ENCODE measurements around the gene CEACAM3.
"Not testable (repeated sequence)": the region's sequence is repeated elsewhere in the genome, so short reads cannot be mapped to it uniquely, and the experiment has no call there.

Gene CEACAM3

GRCh38 chr19:41784312-41784711 lies 12.1 kb upstream of the CEACAM3 start:
- Mint-ChIP-seq H3K9me3 (no peaks in the 10 kb centered on the region), H3K27ac (no peak overlapping the region), H3K27me3 (peaks cover 66% of the 10 kb centered on the region), H3K4me3 (no peak overlapping the region), H3K36me3 (ENCODE audit: low read depth) (no peaks in the 10 kb centered on the region), H3K4me1 (ENCODE audit: low read depth) (peaks cover 17% of the 10 kb centered on the region)

GRCh38 chr19:41784743-41785142 lies 11.6 kb upstream of the CEACAM3 start:
- Mint-ChIP-seq H3K4me3 (no peak overlapping the region), H3K36me3 (ENCODE audit: low read depth) (no peaks in the 10 kb centered on the region), H3K4me1 (ENCODE audit: low read depth) (peaks cover 17% of the 10 kb centered on the region), H3K27me3 (peaks cover 65% of the 10 kb centered on the region), H3K9me3 (no peaks in the 10 kb centered on the region), H3K27ac (no peak overlapping the region)

DNA sequence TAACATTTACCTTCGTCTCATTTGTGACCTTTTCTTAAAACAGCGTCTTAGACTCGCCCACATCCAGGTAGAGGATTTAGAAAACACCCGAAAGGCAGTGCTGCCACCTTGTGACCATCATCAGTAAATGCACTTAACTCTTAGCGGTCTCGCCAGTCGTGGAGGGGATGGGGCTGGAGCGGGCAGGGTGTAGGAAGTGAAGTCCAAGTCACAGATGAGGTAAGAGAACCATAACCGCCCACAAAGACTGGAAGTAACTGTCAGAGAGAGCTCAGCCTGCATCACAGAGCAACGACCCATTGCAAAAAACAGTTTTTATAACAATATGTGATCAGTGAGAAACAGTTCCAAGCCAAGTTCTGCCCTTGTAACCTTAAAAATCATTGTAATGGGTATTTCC lies 10.7 kb upstream of the CEACAM3 start:
- H3K36me3 Mint-ChIP-seq (ENCODE audit: low read depth): no peaks in the 10 kb centered on the region
- no peak overlapping the region for H3K27ac Mint-ChIP-seq
- H3K4me3 Mint-ChIP-seq: no peak overlapping the region
- H3K4me1 Mint-ChIP-seq (ENCODE audit: low read depth): peaks cover 17% of the 10 kb centered on the region
- H3K27me3 Mint-ChIP-seq: peaks cover 63% of the 10 kb centered on the region
- H3K9me3 Mint-ChIP-seq: no peaks in the 10 kb centered on the region

DNA sequence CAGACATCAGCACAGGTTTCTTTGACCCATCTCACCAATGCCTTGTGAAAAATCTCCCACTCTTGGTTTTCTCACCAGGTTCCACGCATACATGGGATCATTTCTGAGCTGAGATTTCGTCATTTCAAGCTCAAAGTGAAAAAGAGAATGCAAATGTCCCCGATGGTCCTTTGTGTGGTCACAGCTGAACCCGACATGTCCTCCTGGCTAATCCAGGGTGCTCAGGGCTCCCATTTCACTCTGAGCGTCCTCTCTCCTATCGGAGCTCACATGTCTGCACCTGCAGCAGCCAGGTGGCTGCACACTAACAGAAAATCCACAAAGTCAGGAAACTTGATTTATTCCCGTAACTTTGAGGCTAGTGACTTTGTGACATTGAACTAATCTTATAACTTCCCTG lies 9.3 kb upstream of the CEACAM3 start:
- H3K4me1 Mint-ChIP-seq (ENCODE audit: low read depth): peaks cover 17% of the 10 kb centered on the region
- no peaks in the 10 kb centered on the region for H3K36me3 Mint-ChIP-seq (ENCODE audit: low read depth)
- no peak overlapping the region for H3K27ac Mint-ChIP-seq
- H3K4me3 Mint-ChIP-seq: no peak overlapping the region
- H3K27me3 Mint-ChIP-seq: peaks cover 63% of the 10 kb centered on the region
- H3K9me3 Mint-ChIP-seq: no peaks in the 10 kb centered on the region

- H3K4me1 Mint-ChIP-seq (ENCODE audit: low read depth): peaks cover 17% of the 10 kb centered on the region
- H3K36me3 Mint-ChIP-seq (ENCODE audit: low read depth); H3K9me3 Mint-ChIP-seq; H3K4me3 Mint-ChIP-seq; H3K27ac Mint-ChIP-seq: not testable (repeated sequence)
- peaks cover 71% of the 10 kb centered on the region for H3K27me3 Mint-ChIP-seq
These were observed 7.9 kb upstream of the CEACAM3 start for GRCh38 chr19:41788518-41788917.

- peaks cover 17% of the 10 kb centered on the region for H3K4me1 Mint-ChIP-seq (ENCODE audit: low read depth)
- H3K4me3 Mint-ChIP-seq: not testable (repeated sequence)
These were observed 7.3 kb upstream of the CEACAM3 start for GRCh38 chr19:41789053-41789452.

GRCh38 chr19:41792513-41793413 lies 3.6 kb upstream of the CEACAM3 start:
- Mint-ChIP-seq H3K4me1 (ENCODE audit: low read depth) (no peaks in the 10 kb centered on the region), H3K36me3 (ENCODE audit: low read depth) (no peaks in the 10 kb centered on the region), H3K4me3 (no peak overlapping the region), H3K9me3 (no peaks in the 10 kb centered on the region), H3K27ac (no peak overlapping the region), H3K27me3 (peaks cover 53% of the 10 kb centered on the region)

More at GRCh38 chr19:41789053-41789452, 7.3 kb upstream of the CEACAM3 start:
- H3K27me3 Mint-ChIP-seq: peaks cover 70% of the 10 kb centered on the region
- H3K9me3 Mint-ChIP-seq; H3K36me3 Mint-ChIP-seq (ENCODE audit: low read depth); H3K27ac Mint-ChIP-seq: not testable (repeated sequence)

DNA sequence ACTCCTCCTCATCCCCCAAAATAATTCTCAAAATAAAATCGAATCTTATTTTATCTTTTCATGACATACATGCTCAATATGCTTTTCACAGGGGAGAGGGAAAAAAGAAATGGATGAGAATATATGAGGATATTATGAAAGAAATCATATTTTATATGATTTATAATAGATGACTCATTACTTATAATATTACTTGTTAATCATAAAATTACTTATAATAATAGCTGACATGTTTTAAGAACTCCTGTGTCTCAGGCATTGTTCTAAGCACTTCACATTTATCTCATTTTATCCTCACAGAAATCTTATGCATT lies 3.0 kb upstream of the CEACAM3 start:
- H3K36me3 Mint-ChIP-seq (ENCODE audit: low read depth): no peaks in the 10 kb centered on the region
- H3K27ac Mint-ChIP-seq: no peak overlapping the region
- H3K27me3 Mint-ChIP-seq: peaks cover 52% of the 10 kb centered on the region
- H3K4me1 Mint-ChIP-seq (ENCODE audit: low read depth): no peaks in the 10 kb centered on the region
- H3K4me3 Mint-ChIP-seq: no peak overlapping the region
- no peaks in the 10 kb centered on the region for H3K9me3 Mint-ChIP-seq

DNA sequence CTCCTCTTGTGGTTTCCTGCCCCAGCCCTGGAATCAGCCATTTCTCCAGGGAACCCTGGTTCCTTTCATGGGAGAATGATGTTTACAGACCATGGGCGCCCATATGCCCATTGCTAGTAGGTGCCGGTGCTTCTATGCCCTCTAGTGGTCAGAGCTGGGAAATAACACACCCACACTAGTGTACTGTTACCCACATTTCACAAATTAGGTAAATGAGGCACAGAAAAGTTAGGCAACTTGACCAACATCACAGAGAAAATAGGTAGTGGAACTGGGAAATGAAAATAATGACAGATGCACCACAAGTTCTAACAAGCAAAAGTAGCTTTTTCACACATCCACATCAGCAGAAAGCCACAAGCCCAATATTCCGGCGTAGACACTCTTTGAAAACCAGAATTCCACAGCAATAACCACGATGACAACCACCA lies 1.3 kb upstream of the CEACAM3 start:
- Mint-ChIP-seq H3K36me3 (ENCODE audit: low read depth) (no peaks in the 10 kb centered on the region), H3K4me3 (no peak overlapping the region), H3K4me1 (ENCODE audit: low read depth) (no peaks in the 10 kb centered on the region), H3K27me3 (peaks cover 43% of the 10 kb centered on the region), H3K27ac (no peak overlapping the region), H3K9me3 (no peaks in the 10 kb centered on the region)

DNA sequence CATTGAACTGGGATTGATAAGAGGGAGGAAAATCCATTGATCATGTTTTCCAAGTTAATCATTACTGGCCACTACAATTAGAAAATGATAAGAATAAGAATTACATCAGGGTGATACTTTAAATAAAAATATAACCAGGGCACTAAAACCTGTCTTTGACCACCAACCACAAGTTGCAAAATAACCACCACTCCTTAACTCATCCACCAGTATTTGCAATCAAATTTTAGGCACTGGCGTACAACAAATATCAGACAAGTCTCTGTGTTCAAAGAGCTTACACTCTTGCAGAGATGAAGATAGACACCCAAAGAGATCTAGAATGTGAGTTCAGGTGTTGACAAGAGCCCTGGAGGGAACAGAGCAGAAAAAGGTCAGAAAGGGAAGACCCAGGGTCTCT lies 514 bp downstream of the CEACAM3 start:
- Mint-ChIP-seq H3K9me3 (no peaks in the 10 kb centered on the region), H3K4me3 (no peak overlapping the region), H3K4me1 (ENCODE audit: low read depth) (peaks cover 8% of the 10 kb centered on the region), H3K36me3 (ENCODE audit: low read depth) (no peaks in the 10 kb centered on the region), H3K27me3 (peaks cover 31% of the 10 kb centered on the region), H3K27ac (no peak overlapping the region)

DNA sequence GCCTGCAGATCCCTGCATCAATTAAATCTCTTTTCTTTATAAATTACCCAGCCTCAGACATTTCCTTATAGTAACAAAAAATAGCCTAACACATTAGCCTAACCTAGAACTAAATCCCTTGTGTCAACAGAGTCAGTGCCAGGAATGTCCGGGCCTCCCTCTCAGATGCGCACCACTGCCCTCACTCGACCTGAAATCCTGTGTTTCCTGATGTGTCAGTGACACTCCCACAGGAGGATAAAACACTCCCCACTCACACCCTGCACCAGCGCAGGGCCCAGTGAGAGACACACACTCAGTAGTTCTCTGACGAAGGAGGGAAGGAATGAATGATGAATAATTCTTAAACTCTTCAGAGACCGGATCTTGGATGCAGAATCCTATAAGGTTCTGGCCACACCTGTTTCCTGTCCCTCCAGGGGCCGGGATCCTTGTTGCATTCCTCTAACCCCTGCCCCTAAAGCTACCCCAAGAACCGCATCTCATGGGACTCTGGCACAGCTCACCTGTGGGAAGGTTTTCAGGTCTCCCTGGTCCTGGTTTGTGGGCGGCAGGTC lies 3.1 kb downstream of the CEACAM3 start:
- H3K27ac Mint-ChIP-seq: no peak overlapping the region
- no peaks in the 10 kb centered on the region for H3K36me3 Mint-ChIP-seq (ENCODE audit: low read depth)
- H3K4me3 Mint-ChIP-seq: no peak overlapping the region
- H3K4me1 Mint-ChIP-seq (ENCODE audit: low read depth): peaks cover 20% of the 10 kb centered on the region
- H3K27me3 Mint-ChIP-seq: peaks cover 18% of the 10 kb centered on the region
- H3K9me3 Mint-ChIP-seq: no peaks in the 10 kb centered on the region

DNA sequence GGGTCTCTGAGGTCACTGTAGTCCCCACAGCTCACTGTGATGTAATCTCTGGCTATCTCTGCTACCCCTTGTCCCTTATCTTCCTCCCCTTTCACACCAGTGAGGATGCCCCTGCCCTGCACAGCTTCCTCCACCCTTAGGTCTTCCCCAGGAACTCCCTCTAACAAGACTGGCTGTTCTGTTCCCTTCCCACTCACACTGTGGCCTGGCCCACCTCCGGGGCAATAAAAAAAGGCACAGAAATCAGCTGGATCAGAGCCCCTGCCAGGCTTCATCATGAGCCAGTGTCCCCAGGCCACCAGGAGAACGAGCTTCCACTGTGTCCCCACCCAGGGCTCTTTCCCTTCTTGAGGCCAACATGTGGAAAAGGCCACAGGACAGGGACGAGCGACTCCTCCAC lies 4.6 kb downstream of the CEACAM3 start:
- Mint-ChIP-seq H3K9me3 (no peaks in the 10 kb centered on the region), H3K27ac (no peak overlapping the region), H3K27me3 (peaks cover 12% of the 10 kb centered on the region), H3K4me1 (ENCODE audit: low read depth) (peaks cover 20% of the 10 kb centered on the region), H3K36me3 (ENCODE audit: low read depth) (no peaks in the 10 kb centered on the region), H3K4me3 (no peak overlapping the region)

DNA sequence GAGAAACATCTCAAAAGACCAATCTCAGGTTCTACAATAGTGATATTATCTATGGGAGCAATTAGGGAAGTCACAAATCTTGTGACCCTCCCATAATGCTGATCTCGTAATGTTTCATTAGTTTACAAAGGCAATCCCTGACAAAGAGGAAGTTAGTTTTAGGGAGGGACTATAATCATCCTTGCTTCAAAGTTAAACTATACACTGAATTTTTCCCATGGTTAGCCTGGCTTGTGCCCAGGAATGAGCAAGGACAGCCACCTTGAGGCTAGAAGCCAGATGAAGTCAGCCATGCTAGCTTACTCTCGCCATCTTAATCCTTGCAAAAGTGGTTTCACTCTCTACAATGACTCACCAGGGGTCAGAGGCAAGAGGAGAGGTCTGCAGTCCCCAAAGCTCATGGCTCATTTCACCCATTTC lies 5.4 kb downstream of the CEACAM3 start:
- H3K9me3 Mint-ChIP-seq: no peaks in the 10 kb centered on the region
- no peak overlapping the region for H3K4me3 Mint-ChIP-seq
- peaks cover 20% of the 10 kb centered on the region for H3K4me1 Mint-ChIP-seq (ENCODE audit: low read depth)
- H3K36me3 Mint-ChIP-seq (ENCODE audit: low read depth): no peaks in the 10 kb centered on the region
- H3K27me3 Mint-ChIP-seq: peaks cover 9% of the 10 kb centered on the region
- no peak overlapping the region for H3K27ac Mint-ChIP-seq

GRCh38 chr19:41802770-41803169 lies 6.4 kb downstream of the CEACAM3 start:
- H3K27me3 Mint-ChIP-seq: peaks cover 5% of the 10 kb centered on the region
- H3K36me3 Mint-ChIP-seq (ENCODE audit: low read depth): no peaks in the 10 kb centered on the region
- H3K4me1 Mint-ChIP-seq (ENCODE audit: low read depth): peaks cover 20% of the 10 kb centered on the region
- H3K9me3 Mint-ChIP-seq: no peaks in the 10 kb centered on the region
- H3K4me3 Mint-ChIP-seq: no peak overlapping the region
- H3K27ac Mint-ChIP-seq: no peak overlapping the region

DNA sequence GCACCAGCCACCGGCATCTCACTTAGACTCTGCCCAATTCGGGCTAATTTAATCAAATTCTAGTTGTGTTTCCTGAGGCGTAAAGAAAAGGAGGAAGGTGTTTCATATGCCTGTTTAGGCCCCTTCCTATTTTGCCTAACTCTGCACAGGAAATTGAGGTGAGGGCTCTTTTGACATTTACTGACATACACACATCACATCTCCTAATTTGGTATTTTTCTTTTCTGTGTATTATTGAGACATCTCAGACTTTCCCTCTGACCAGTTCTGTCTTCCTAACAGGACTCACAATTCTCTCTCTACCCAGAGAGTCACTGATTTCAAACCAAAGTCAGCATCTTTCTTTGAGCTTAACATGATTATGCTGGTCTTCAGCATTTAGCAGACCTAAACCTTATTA lies 7.9 kb downstream of the CEACAM3 start:
- Mint-ChIP-seq H3K27ac (no peak overlapping the region), H3K4me1 (ENCODE audit: low read depth) (peaks cover 20% of the 10 kb centered on the region), H3K4me3 (no peak overlapping the region), H3K27me3 (peaks cover 5% of the 10 kb centered on the region), H3K9me3 (no peaks in the 10 kb centered on the region), H3K36me3 (ENCODE audit: low read depth) (no peaks in the 10 kb centered on the region)

DNA sequence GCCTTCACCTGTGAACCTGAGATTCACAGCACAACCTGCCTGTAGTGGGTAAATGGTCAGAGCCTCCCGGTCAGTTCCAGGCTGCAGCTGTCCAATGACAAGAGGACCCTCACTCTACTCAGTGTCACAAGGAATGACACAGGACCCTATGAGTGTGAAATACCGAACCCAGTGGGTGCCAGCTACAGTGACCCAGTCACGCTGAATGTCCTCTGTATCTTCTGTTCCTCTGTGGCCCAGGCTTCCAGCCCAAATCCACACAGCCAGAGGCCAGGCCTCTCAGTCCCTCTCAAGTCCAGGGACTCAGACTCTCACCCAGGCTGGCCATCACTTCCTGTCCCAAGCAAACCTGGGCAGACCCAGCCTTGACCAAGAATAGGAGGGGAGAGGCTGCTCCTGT lies 10.8 kb downstream of the CEACAM3 start:
- H3K27me3 Mint-ChIP-seq: peaks cover 8% of the 10 kb centered on the region
- no peaks in the 10 kb centered on the region for H3K36me3 Mint-ChIP-seq (ENCODE audit: low read depth)
- H3K4me1 Mint-ChIP-seq (ENCODE audit: low read depth): peaks cover 10% of the 10 kb centered on the region
- no peak overlapping the region for H3K4me3 Mint-ChIP-seq
- no peaks in the 10 kb centered on the region for H3K9me3 Mint-ChIP-seq
- no peak overlapping the region for H3K27ac Mint-ChIP-seq

Data from stimulated activated naive CD8-positive, alpha-beta T cell treated with anti-CD3 and anti-CD28 coated beads, Interleukin-15, Interleukin-2, amounts not matched to agents 100 ng/mL and 50 ng/mL, for 24 hours (primary cell).